IPS-NIHi7 (cell line): ENCODE measurements around the gene EFL1.
A peak's percentile ranks its signal among the peaks of the same experiment; 100 is the strongest.
"Not testable (repeated sequence)": the region's sequence is repeated elsewhere in the genome, so short reads cannot be mapped to it uniquely, and the experiment has no call there.

ENCODE experiments used
- DNase-seq: peaks from one replicate; pipeline ENCODE4 v3.0.0; 2012; ENCODE audit warnings: mixed read lengths; ENCODE audit errors: extremely low spot score

Gene EFL1

GRCh38 chr15:82262422-82263026 is at the start of gene EFL1, which contains the start of gene SAXO2:
Gene EFL1 (minus strand): TSS chr15:82262734. CDS start chr15:82261778, 956 bp downstream.
Gene SAXO2 (plus strand): TSS chr15:82262818. CDS start chr15:82262880, 62 bp downstream.
- DNase-seq, result peak; percentile 90

GRCh38 chr15:82311321-82311720 is 48.8 kb upstream of the EFL1 start:
- DNase-seq, result not testable (repeated sequence)

- DNase-seq, result no peak
Observed at GRCh38 chr15:82309802-82310201, 47.3 kb upstream of the EFL1 start.

GRCh38 chr15:82307714-82308081 is 45.2 kb upstream of the EFL1 start:
- no peak for DNase-seq

GRCh38 chr15:82306791-82307713 is 44.5 kb upstream of the EFL1 start:
- DNase-seq, result peak; percentile 16

- no peak for DNase-seq
Observed at GRCh38 chr15:82305621-82306048, 43.1 kb upstream of the EFL1 start.

GRCh38 chr15:82304778-82305090 is 42.2 kb upstream of the EFL1 start:
- peak; percentile 11 for DNase-seq

GRCh38 chr15:82303956-82304777 is 41.6 kb upstream of the EFL1 start:
- peak; percentile 5 for DNase-seq

GRCh38 chr15:82301296-82302016 is 38.9 kb upstream of the EFL1 start:
- no peak for DNase-seq

GRCh38 chr15:82300883-82301282 is 38.3 kb upstream of the EFL1 start:
- no peak for DNase-seq

- not testable (repeated sequence) for DNase-seq
Observed at GRCh38 chr15:82300326-82300725, 37.8 kb upstream of the EFL1 start.

- not testable (repeated sequence) for DNase-seq
Observed at GRCh38 chr15:82299511-82299914, 37.0 kb upstream of the EFL1 start.

- DNase-seq, result peak; percentile 6
Observed at GRCh38 chr15:82298520-82298919, 36.0 kb upstream of the EFL1 start.

- DNase-seq, result no peak
Observed at GRCh38 chr15:82298032-82298431, 35.5 kb upstream of the EFL1 start.

- DNase-seq, result peak; percentile 5
Observed at GRCh38 chr15:82297546-82297945, 35.0 kb upstream of the EFL1 start.

- no peak for DNase-seq
Observed at GRCh38 chr15:82294061-82294690, 31.6 kb upstream of the EFL1 start.

- no peak for DNase-seq
Observed at GRCh38 chr15:82292271-82292670, 29.7 kb upstream of the EFL1 start.

- DNase-seq, result not testable (repeated sequence)
Observed at GRCh38 chr15:82288202-82288601, 25.7 kb upstream of the EFL1 start.

- DNase-seq, result not testable (repeated sequence)
Observed at GRCh38 chr15:82286475-82286874, 23.9 kb upstream of the EFL1 start.

- DNase-seq, result not testable (repeated sequence)
Observed at GRCh38 chr15:82284381-82284780, 21.8 kb upstream of the EFL1 start.

GRCh38 chr15:82282386-82282785 is 19.9 kb upstream of the EFL1 start:
- not testable (repeated sequence) for DNase-seq
